OCI-LY7 (cell line): Measurements from ENCODE around the gene ABHD10. TPM values are rescaled to one million over a fixed set of nuclear protein-coding genes. Genes with fewer than 3 reads are reported as not detected.

ENCODE experiments used
- BruUV-seq: library from RNA; stranded (reverse); fragments of 400-500 nt; replicated peaks from 2 replicates; lab custom pipeline; 2021; lab: Mats Ljungman, UMichigan
- CTCF ChIA-PET: fragments of 300-600 bp; sonication (Branson Sonifier 250); formaldehyde crosslinking; loops from one replicate; lab custom pipeline; 2022; ENCODE audit warnings: antibody characterized with exemption; ENCODE audit not compliant: unreplicated experiment; lab: Charles Lee
- POLR2A ChIA-PET: fragments of 300-600 bp; sonication (Branson Sonifier 250); formaldehyde crosslinking; loops from one replicate; lab custom pipeline; 2022; ENCODE audit warnings: antibody characterized with exemption; lab: Charles Lee
- DNase-seq: peaks from one replicate; pipeline ENCODE4 v3.0.0-alpha.2; 2015; ENCODE audit warnings: low spot score
- H2AFZ ChIP-seq: fragments of 200-600 bp; sonication (generic), shearing (Covaris generic); 2 replicates; pipeline ENCODE4 v1.6.1; 2014; ENCODE audit warnings: mild to moderate bottlenecking, antibody characterized with exemption, low read length, moderate library complexity
- H3K27ac ChIP-seq: fragments of 200-600 bp; sonication (generic); 2 replicates; pipeline ENCODE4 v1.5.1; 2014; ENCODE audit warnings: mixed run types, low read depth, mild to moderate bottlenecking, moderate library complexity, low read length, inconsistent platforms; ENCODE audit not compliant: poor library complexity, severe bottlenecking
- H3K36me3 ChIP-seq: fragments of 200-600 bp; sonication (generic); 2 replicates; pipeline ENCODE4 v1.6.1; 2014; ENCODE audit warnings: mild to moderate bottlenecking, antibody characterized with exemption, low read length, moderate library complexity, mixed read lengths; ENCODE audit not compliant: insufficient read depth
- H3K4me1 ChIP-seq: fragments of 200-600 bp; sonication (generic); 2 replicates; pipeline ENCODE4 v1.5.1; 2014; ENCODE audit warnings: mild to moderate bottlenecking, low read length; ENCODE audit not compliant: insufficient read depth, poor library complexity, severe bottlenecking
- H3K4me2 ChIP-seq: fragments of 200-600 bp; sonication (generic); 2 replicates; pipeline ENCODE4 v1.6.1; 2014; ENCODE audit warnings: mild to moderate bottlenecking, low read length
- H3K4me3 ChIP-seq: fragments of 200-600 bp; sonication (generic); 2 replicates; pipeline ENCODE4 v1.5.1; 2014; ENCODE audit warnings: mild to moderate bottlenecking, low read depth, low read length; ENCODE audit not compliant: poor library complexity, severe bottlenecking
- H3K79me2 ChIP-seq: fragments of 200-600 bp; sonication (generic); 2 replicates; pipeline ENCODE4 v1.6.1; 2016; ENCODE audit warnings: low read depth, mild to moderate bottlenecking, low read length, moderate library complexity, mixed read lengths; ENCODE audit not compliant: insufficient read depth
- H3K9me2 ChIP-seq: fragments of 200-600 bp; sonication (generic); 2 replicates; pipeline ENCODE4 v1.6.1; 2016; ENCODE audit warnings: mild to moderate bottlenecking, low read length, mixed read lengths; ENCODE audit not compliant: insufficient read depth
- H3K9me3 ChIP-seq: fragments of 200-600 bp; sonication (generic); 2 replicates; pipeline ENCODE4 v1.6.1; 2014; ENCODE audit warnings: mild to moderate bottlenecking, mixed run types, low read length, mixed read lengths
- H4K20me1 ChIP-seq: fragments of 200-600 bp; sonication (generic); 2 replicates; pipeline ENCODE4 v1.6.1; 2014; ENCODE audit warnings: mild to moderate bottlenecking, antibody characterized with exemption, low read length, moderate library complexity, mixed read lengths; ENCODE audit not compliant: insufficient read depth
- CTCF ChIP-seq: fragments of 200-600 bp; sonication (generic); conservative IDR thresholded peaks from 2 replicates; pipeline ENCODE4 v1.5.1; 2014; ENCODE audit warnings: mild to moderate bottlenecking, antibody characterized with exemption, low read length, moderate library complexity, mixed read lengths
- EZH2phosphoT487 ChIP-seq: fragments of 200-600 bp; sonication (generic); IDR thresholded peaks from 2 replicates; pipeline ENCODE4 v1.6.1; 2018; ENCODE audit warnings: low read depth, borderline replicate concordance, mild to moderate bottlenecking, mixed run types, antibody characterized with exemption, low read length, moderate library complexity, mixed read lengths
- intact Hi-C: fragments of 100-400 bp; cut with micrococcal nuclease; formaldehyde crosslinking; loops from one replicate; pipeline ENCODE4 v1.10.0; 2022; ENCODE audit not compliant: unreplicated experiment
- total RNA-seq, 2 experiments: library from RNA; depleted of rRNA in 1 of 2; stranded (reverse); fragments of >200 nt in 1 of 2; shearing (Covaris generic) in 1 of 2; gene quantifications; 2 replicates each; pipeline ENCODE4 v1.2.3, GENCODE V29; 2014 to 2022

ABHD10 gene
- total RNA-seq, 2 experiments from 2014 or later = 40.8 to 46.5 TPM

GRCh38 chr3:111981457-111981763, 2.6 kb downstream of the ABHD10 start:
- BruUV-seq = no TSS peak
- H4K20me1 ChIP-seq = peaks cover 4% of the 10 kb centered on the region; the same call in 1 of the 2 replicates
- H2AFZ ChIP-seq = no peak overlapping the region
- H3K36me3 ChIP-seq = peaks cover 28% of the 10 kb centered on the region
- H3K79me2 ChIP-seq = peaks cover 38% of the 10 kb centered on the region
- ChIA-PET POLR2A (interaction anchor here (0.9 to 1.2 kb wide), 2 partner anchors 9 to 14 kb away, joined by 3 to 4 read pairs; no protein-coding TSS in a partner anchor), CTCF (no interaction called here)
- intact Hi-C loops = no loop called here
- H3K27ac ChIP-seq = no peak overlapping the region
- DNase-seq = no peak
- H3K9me2 ChIP-seq = no peaks in the 10 kb centered on the region
- TF ChIP-seq CTCF = no peak
- peaks cover 27% of the 10 kb centered on the region for H3K4me1 ChIP-seq
- H3K9me3 ChIP-seq = no peaks in the 10 kb centered on the region
- H3K4me2 ChIP-seq = peak overlapping the region; percentile 73
- H3K4me3 ChIP-seq = peak overlapping the region; percentile 87

GRCh38 chr3:111984636-111985298, 5.9 kb downstream of the ABHD10 start:
- TF ChIP-seq EZH2phosphoT487 (no peak), CTCF (no peak)
- no peak for DNase-seq
- Histone ChIP-seq H4K20me1 (peaks cover 7% of the 10 kb centered on the region; the same call in 1 of the 2 replicates), H3K4me2 (no peak overlapping the region), H3K79me2 (peaks cover 31% of the 10 kb centered on the region), H3K4me3 (no peak overlapping the region), H3K27ac (no peak overlapping the region), H3K9me3 (no peaks in the 10 kb centered on the region), H3K9me2 (no peaks in the 10 kb centered on the region), H3K4me1 (peaks cover 22% of the 10 kb centered on the region), H2AFZ (no peak overlapping the region), H3K36me3 (peaks cover 56% of the 10 kb centered on the region)
- ChIA-PET CTCF (no interaction called here), POLR2A (interaction anchor here (0.7 kb wide), 1 partner anchor 15 kb away, joined by 5 read pairs; no protein-coding TSS in a partner anchor)
- intact Hi-C loops = no loop called here
- no TSS peak for BruUV-seq

- no peaks in the 10 kb centered on the region for H3K9me3 ChIP-seq
- peaks cover 4% of the 10 kb centered on the region for H3K4me1 ChIP-seq
- no peak overlapping the region for H3K4me3 ChIP-seq
- H3K79me2 ChIP-seq = peaks cover 21% of the 10 kb centered on the region; the same call in 1 of the 2 replicates
- no peak for DNase-seq
- TF ChIP-seq CTCF (no peak), EZH2phosphoT487 (no peak)
- no peak overlapping the region for H3K27ac ChIP-seq
- H3K4me2 ChIP-seq = no peak overlapping the region
- 0 out of 2 replicates have a peak, but pooled peaks cover 3% of the 10 kb centered on the region for H4K20me1 ChIP-seq
- H2AFZ ChIP-seq = no peak overlapping the region
- no peaks in the 10 kb centered on the region for H3K9me2 ChIP-seq
- BruUV-seq = no TSS peak
- intact Hi-C loops = no loop called here
- ChIA-PET CTCF (no interaction called here), POLR2A (interaction anchor here (0.7 to 2.0 kb wide), 5 partner anchors 12 to 792 kb away, joined by 3 to 4 read pairs (median 3); no protein-coding TSS in a partner anchor)
- peaks cover 67% of the 10 kb centered on the region for H3K36me3 ChIP-seq
These were observed 8.0 kb downstream of the ABHD10 start for GRCh38 chr3:111986800-111987199.
